HepG2 (cell line): Measurements from ENCODE around the gene KLK11. TPM values are rescaled to one million over a fixed set of nuclear protein-coding genes. Genes with fewer than 3 reads are reported as not detected.

Experiments
- ATAC-seq: fragments of 200-7000 bp; cut with Tn5 transposase; 3 replicates; pipeline ENCODE4 v1.9.1; 2020; ENCODE audit warnings: mild to moderate bottlenecking, moderate library complexity
- BruUV-seq: library from RNA; stranded (reverse); fragments of 400-500 nt; replicated peaks from 2 replicates; lab custom pipeline; 2021; lab: Mats Ljungman, UMichigan
- CTCF ChIA-PET: fragments of 300-600 bp; formaldehyde crosslinking; extraction: SDS; loops from one replicate; lab custom pipeline; 2021; ENCODE audit warnings: low total read pairs, inconsistent platforms, low intra/inter-chr PET ratio; lab: Yijun Ruan, JAX
- POLR2A ChIA-PET: fragments of 350-600 bp; sonication (Branson Sonifier 250); formaldehyde crosslinking; loops from one replicate; lab custom pipeline; 2020; ENCODE audit warnings: antibody characterized with exemption, inconsistent platforms; lab: Yijun Ruan, JAX
- DNase-seq: peaks from one replicate; pipeline ENCODE4 v3.0.0-alpha.2; 2015; ENCODE audit warnings: low spot score
- FAIRE-seq: peaks from 3 replicates; lab custom pipeline; 2011; peaks lifted over from hg19 to GRCh38; lab: Jason Lieb, UNC
- H2AFZ ChIP-seq: one replicate; pipeline ENCODE4 v1.6.1; 2011; ENCODE audit warnings: low read length, inconsistent platforms
- H3K27ac ChIP-seq: fragments of 300-600 bp; 3 replicates; pipeline ENCODE4 v1.8.0; 2011; ENCODE audit warnings: mixed run types, mild to moderate bottlenecking, mixed read lengths, low read length, inconsistent platforms; ENCODE audit not compliant: insufficient read depth; ENCODE audit errors: extremely low read length
- H3K27me3 ChIP-seq, 2 experiments: fragments of 200-600 bp in 1 of 2; 2 replicates in 1 of 2; 3 replicates in 1 of 2; pipeline versions ENCODE4 v1.6.0 to v1.8.0; 2011; ENCODE audit warnings: low read length in 2 of 2, mild to moderate bottlenecking in 2 of 2, moderate library complexity in 2 of 2, inconsistent platforms in 1 of 2; ENCODE audit not compliant: insufficient read depth in 2 of 2, control insufficient read depth in 1 of 2
- H3K36me3 ChIP-seq, 2 experiments: fragments of 200-600 bp in 1 of 2; replicated peaks in 1 of 2; 2 replicates in 1 of 2; 3 replicates in 1 of 2; pipeline versions ENCODE4 v1.5.1 to v1.8.0; 2011; ENCODE audit warnings: low read length in 2 of 2, inconsistent platforms in 1 of 2; ENCODE audit not compliant: insufficient read depth in 2 of 2, control insufficient read depth in 1 of 2
- H3K4me1 ChIP-seq: 2 replicates; pipeline ENCODE4 v1.5.1; 2012; ENCODE audit warnings: low read length, inconsistent platforms; ENCODE audit not compliant: insufficient read depth
- H3K4me2 ChIP-seq: 2 replicates; pipeline ENCODE4 v1.6.0; 2011; ENCODE audit warnings: low read depth, low read length, inconsistent platforms
- H3K4me3 ChIP-seq, 3 experiments: fragments of 200-600 bp in 1 of 3; sonication (generic), shearing (Covaris generic) in 1 of 3; replicated peaks in 1 of 3; 2 replicates each; pipeline ENCODE4 v1.5.1; 2011 to 2016; ENCODE audit warnings: low read length in 3 of 3, inconsistent platforms in 2 of 3, low read depth in 2 of 3, mild to moderate bottlenecking in 2 of 3, control low read depth in 1 of 3, mixed read lengths in 1 of 3; ENCODE audit not compliant: insufficient read depth in 1 of 3
- H3K79me2 ChIP-seq: one replicate; pipeline ENCODE4 v1.6.1; 2011; ENCODE audit warnings: low read length, inconsistent platforms; ENCODE audit not compliant: insufficient read depth
- H3K9ac ChIP-seq: 2 replicates; pipeline ENCODE4 v1.6.0; 2011; ENCODE audit warnings: mild to moderate bottlenecking, low read depth, low read length, inconsistent platforms; ENCODE audit not compliant: insufficient read depth
- H3K9me3 ChIP-seq: 2 replicates; pipeline ENCODE4 v1.5.1; 2012; ENCODE audit warnings: mild to moderate bottlenecking, low read length
- H4K20me1 ChIP-seq: 2 replicates; pipeline ENCODE4 v1.6.0; 2011; ENCODE audit warnings: inconsistent platforms, mild to moderate bottlenecking, low read length, moderate library complexity; ENCODE audit not compliant: insufficient read depth
- KMT2A ChIP-seq: sonication (generic); formaldehyde crosslinking; IDR thresholded peaks from 2 replicates; pipeline ENCODE4 v1.4.0; 2020; ENCODE audit warnings: missing genetic modification reagents
- MXD4 ChIP-seq: IDR thresholded peaks from 2 replicates; pipeline ENCODE4 v1.6.1; 2016; ENCODE audit warnings: mild to moderate bottlenecking, missing biosample characterization, missing genetic modification reagents
- NR3C1 ChIP-seq: sonication (generic); formaldehyde crosslinking; IDR thresholded peaks from 2 replicates; pipeline ENCODE4 v1.4.0; 2020; ENCODE audit warnings: missing genetic modification reagents
- RBAK ChIP-seq: sonication (generic); formaldehyde crosslinking; IDR thresholded peaks from 2 replicates; pipeline ENCODE4 v1.5.1; 2020; ENCODE audit warnings: mild to moderate bottlenecking, missing genetic modification reagents
- SATB2 ChIP-seq: sonication (generic); formaldehyde crosslinking; IDR thresholded peaks from 2 replicates; pipeline ENCODE4 v1.5.0; 2020; ENCODE audit warnings: missing genetic modification reagents
- SETDB1 ChIP-seq: sonication (generic); formaldehyde crosslinking; IDR thresholded peaks from 2 replicates; pipeline ENCODE4 v1.5.1; 2020; ENCODE audit warnings: missing genetic modification reagents, mild to moderate bottlenecking, borderline replicate concordance
- TBX2 ChIP-seq: sonication (generic); formaldehyde crosslinking; IDR thresholded peaks from 2 replicates; pipeline ENCODE4 v1.5.0; 2020; ENCODE audit warnings: missing genetic modification reagents, mild to moderate bottlenecking, borderline replicate concordance
- ZMYM3 ChIP-seq: sonication (generic); formaldehyde crosslinking; IDR thresholded peaks from 2 replicates; pipeline ENCODE4 v1.5.1; 2020; ENCODE audit warnings: mild to moderate bottlenecking, missing genetic modification reagents
- ZNF138 ChIP-seq: sonication (generic); formaldehyde crosslinking; IDR thresholded peaks from 2 replicates; pipeline ENCODE4 v1.5.0; 2020; ENCODE audit warnings: mild to moderate bottlenecking, low read depth, missing genetic modification reagents
- ZNF260 ChIP-seq: sonication (generic); formaldehyde crosslinking; IDR thresholded peaks from 2 replicates; pipeline ENCODE4 v1.4.0; 2020; ENCODE audit warnings: missing genetic modification reagents, low read depth, mild to moderate bottlenecking, borderline replicate concordance
- ZNF468 ChIP-seq: sonication (generic); formaldehyde crosslinking; IDR thresholded peaks from 2 replicates; pipeline ENCODE4 v1.8.0; 2022; ENCODE audit warnings: mild to moderate bottlenecking, moderate library complexity, missing genetic modification reagents
- WGBS: methylation state at CpG from one replicate; pipeline ENCODE4 v1.1.6; 2017; ENCODE audit warnings: low lambda C conversion rate; 5-methylcytosine and 5-hydroxymethylcytosine counted together
- in situ Hi-C: cut with HindIII; loops from 2 replicates; pipeline ENCODE4 v1.10.0; 2017; ENCODE audit warnings: low pct_unique_long_range_greater_than_20kb; ENCODE audit not compliant: extremely low pct_ligation_motif_present
- intact Hi-C: fragments of 100-400 bp; cut with micrococcal nuclease; formaldehyde crosslinking; loops from one replicate; pipeline ENCODE4 v1.10.0; 2022; ENCODE audit not compliant: unreplicated experiment
- polyA plus RNA-seq, 8 experiments: library from polyadenylated mRNA; depleted of rRNA in 3 of 8; stranded (reverse) in 7 of 8; unstranded in 1 of 8; fragments of >200 nt; fragmentation: Illumina TruSeq in 4 of 8; extraction: Trizol in 4 of 8; gene quantifications; 2 replicates each; pipeline versions ENCODE4 v1.2.1 to v1.2.3, GENCODE V29; 2011 to 2016; ENCODE audit warnings: low read depth in 4 of 8, missing spikeins in 1 of 8, mixed read lengths in 1 of 8; ENCODE audit not compliant: insufficient read depth in 1 of 8
- total RNA-seq, 5 experiments: library from RNA; depleted of rRNA; stranded (reverse); fragments of >200 nt; fragmentation: Illumina TruSeq; extraction: Trizol; gene quantifications; 2 replicates each; pipeline ENCODE4 v1.2.3, GENCODE V29; 2016; ENCODE audit warnings: low read depth in 1 of 5
- TF ChIP-seq, protein P1 (sequence below): sonication (generic); formaldehyde crosslinking; conservative IDR thresholded peaks from 2 replicates; pipeline ENCODE4 v1.4.0; 2020; ENCODE audit warnings: missing genetic modification reagents

KLK11 gene
- total and polyA plus RNA-seq, 2 of the 13 experiments (the other 11 are each of a cell fraction or from before 2014, with no cell fraction given) = not detected

- H3K27ac ChIP-seq = no peak overlapping the region
- H3K4me3 ChIP-seq = no peak overlapping the region
- H3K27me3 ChIP-seq = peaks cover 3 to 10% of the 10 kb centered on the region in 2 experiments; a peak in 3 of 5 replicates
- POLR2A ChIA-PET = no interaction called here
- DNase-seq = no peak
- TF ChIP-seq TBX2 (CRISPR knock-in tag) = no peak
- no peak for TF ChIP-seq ZNF468 (CRISPR knock-in tag)
- TF ChIP-seq ZNF138 (CRISPR knock-in tag) = no peak
- TF ChIP-seq ZNF260 (CRISPR knock-in tag) = no peak
- TF ChIP-seq RBAK (CRISPR knock-in tag) = no peak
- no peak for TF ChIP-seq SETDB1 (CRISPR knock-in tag)
- TF ChIP-seq NR3C1 (CRISPR knock-in tag) = no peak
- no peak for TF ChIP-seq ZMYM3 (CRISPR knock-in tag)
- TF ChIP-seq MXD4 (CRISPR knock-in tag) = no peak
- TF ChIP-seq KMT2A (CRISPR knock-in tag) = no peak
- TF ChIP-seq SATB2 = no peak
- TF ChIP-seq, protein P1, sequence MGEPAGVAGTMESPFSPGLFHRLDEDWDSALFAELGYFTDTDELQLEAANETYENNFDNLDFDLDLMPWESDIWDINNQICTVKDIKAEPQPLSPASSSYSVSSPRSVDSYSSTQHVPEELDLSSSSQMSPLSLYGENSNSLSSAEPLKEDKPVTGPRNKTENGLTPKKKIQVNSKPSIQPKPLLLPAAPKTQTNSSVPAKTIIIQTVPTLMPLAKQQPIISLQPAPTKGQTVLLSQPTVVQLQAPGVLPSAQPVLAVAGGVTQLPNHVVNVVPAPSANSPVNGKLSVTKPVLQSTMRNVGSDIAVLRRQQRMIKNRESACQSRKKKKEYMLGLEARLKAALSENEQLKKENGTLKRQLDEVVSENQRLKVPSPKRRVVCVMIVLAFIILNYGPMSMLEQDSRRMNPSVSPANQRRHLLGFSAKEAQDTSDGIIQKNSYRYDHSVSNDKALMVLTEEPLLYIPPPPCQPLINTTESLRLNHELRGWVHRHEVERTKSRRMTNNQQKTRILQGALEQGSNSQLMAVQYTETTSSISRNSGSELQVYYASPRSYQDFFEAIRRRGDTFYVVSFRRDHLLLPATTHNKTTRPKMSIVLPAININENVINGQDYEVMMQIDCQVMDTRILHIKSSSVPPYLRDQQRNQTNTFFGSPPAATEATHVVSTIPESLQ = no peak
- FAIRE-seq = no peak
- H3K4me1 ChIP-seq = no peaks in the 10 kb centered on the region
- no TSS peak for BruUV-seq
- H3K79me2 ChIP-seq = no peaks in the 10 kb centered on the region
- CTCF ChIA-PET = no interaction called here
- intact Hi-C loops (no loop called here), in situ Hi-C loops (no loop called here)
- no peak overlapping the region for H3K9ac ChIP-seq
- no peak overlapping the region for H2AFZ ChIP-seq
- no peaks in the 10 kb centered on the region for H3K36me3 ChIP-seq
- no peak for ATAC-seq
- WGBS = 22% methylated on average over 1 of the region's 1 CpG
- no peak overlapping the region for H3K4me2 ChIP-seq
- no peaks in the 10 kb centered on the region for H4K20me1 ChIP-seq
- H3K9me3 ChIP-seq = no peaks in the 10 kb centered on the region
These were observed 21.2 kb downstream of the KLK11 start for GRCh38 chr19:51005248-51005647.
